OCI-M2 (cell line): ENCODE measurements around the gene PCAT6.

Experiments used
- DNase-seq: peaks from one replicate; lab custom pipeline; 2025; ENCODE audit not compliant: unreplicated experiment; lab: John Stamatoyannopoulos, UW

The PCAT6 gene

GRCh38 chr1:202844259-202844658, 33.5 kb downstream of the PCAT6 start:
- no peak for DNase-seq

GRCh38 chr1:202844935-202845334, 34.2 kb downstream of the PCAT6 start:
- no peak for DNase-seq

GRCh38 chr1:202848191-202848542, 37.4 kb downstream of the PCAT6 start:
- no peak for DNase-seq

GRCh38 chr1:202850593-202851362, 40.0 kb downstream of the PCAT6 start:
- DNase-seq: no peak

- DNase-seq: no peak
Measured at GRCh38 chr1:202852163-202852904, 41.6 kb downstream of the PCAT6 start.

- no peak for DNase-seq
Measured at GRCh38 chr1:202854787-202855186, 44.0 kb downstream of the PCAT6 start.

- DNase-seq: no peak
Measured at GRCh38 chr1:202856014-202856413, 45.3 kb downstream of the PCAT6 start.

GRCh38 chr1:202857136-202857610, 46.4 kb downstream of the PCAT6 start:
- no peak for DNase-seq

GRCh38 chr1:202858331-202858730, 47.6 kb downstream of the PCAT6 start:
- no peak for DNase-seq

GRCh38 chr1:202858789-202859414, 48.1 kb downstream of the PCAT6 start:
- no peak for DNase-seq

- no peak for DNase-seq
Measured at GRCh38 chr1:202860744-202861419, 50.1 kb downstream of the PCAT6 start.
